GM12865 (cell line): Measurements from ENCODE around the gene HNRNPH1.
"Not testable (repeated sequence)": the region's sequence is repeated elsewhere in the genome, so short reads cannot be mapped to it uniquely, and the experiment has no call there.

Experiments
- DNase-seq: peaks from one replicate; pipeline ENCODE4 v3.0.0; 2010; ENCODE audit warnings: low read depth
- H3K4me3 ChIP-seq: 2 replicates; pipeline ENCODE4 v1.5.1; 2011; ENCODE audit warnings: mild to moderate bottlenecking, low read depth, low read length, control low read depth
- CTCF ChIP-seq: IDR thresholded peaks from 2 replicates; pipeline ENCODE4 v1.5.1; 2011; ENCODE audit warnings: low read length, control low read depth, low read depth, inconsistent platforms; ENCODE audit not compliant: insufficient read depth; ENCODE audit errors: missing control alignments

Gene HNRNPH1

GRCh38 chr5:179639296-179639695 lies 15.8 kb upstream of the HNRNPH1 start:
- DNase-seq, H3K4me3 ChIP-seq: not testable (repeated sequence)

GRCh38 chr5:179634370-179635172 lies 11.1 kb upstream of the HNRNPH1 start:
- not testable (repeated sequence) for H3K4me3 ChIP-seq, DNase-seq

- H3K4me3 ChIP-seq = peak overlapping the region; percentile 56
Measured at GRCh38 chr5:179633501-179634369, 10.3 kb upstream of the HNRNPH1 start.

GRCh38 chr5:179624841-179625271 lies 1.4 kb upstream of the HNRNPH1 start:
- no peak for DNase-seq
- TF ChIP-seq CTCF = no peak
- peak overlapping the region; percentile 64 for H3K4me3 ChIP-seq

More at GRCh38 chr5:179633501-179634369, 10.3 kb upstream of the HNRNPH1 start:
- DNase-seq = not testable (repeated sequence)

- peak overlapping the region; percentile 64 for H3K4me3 ChIP-seq
- TF ChIP-seq CTCF = no peak
- DNase-seq = peak; percentile 71
Measured at GRCh38 chr5:179623906-179624741, 653 bp upstream of the HNRNPH1 start.

GRCh38 chr5:179621551-179622214 lies 1.8 kb downstream of the HNRNPH1 start:
- DNase-seq = no peak
- TF ChIP-seq CTCF = no peak
- peak overlapping the region; percentile 86 for H3K4me3 ChIP-seq

- TF ChIP-seq CTCF = no peak
- H3K4me3 ChIP-seq = peak overlapping the region; percentile 86
- no peak for DNase-seq
Measured at GRCh38 chr5:179620703-179621350, 2.6 kb downstream of the HNRNPH1 start.
